WTC11 (cell line): Measurements from ENCODE around the gene CNN1.

Source experiments
- ATF3 ChIP-seq: sonication (generic); formaldehyde crosslinking; conservative IDR thresholded peaks from 2 replicates; pipeline ENCODE4 v1.8.1; 2022; ENCODE audit warnings: mild to moderate bottlenecking, missing genetic modification reagents
- CTCF ChIP-seq: fragments of 200-600 bp; IDR thresholded peaks from 2 replicates; pipeline ENCODE4 v1.8.0; 2022; ENCODE audit warnings: antibody characterized with exemption
- E2F5 ChIP-seq: sonication (generic); formaldehyde crosslinking; IDR thresholded peaks from 2 replicates; pipeline ENCODE4 v1.8.1; 2022; ENCODE audit warnings: mild to moderate bottlenecking, moderate library complexity, missing genetic modification reagents
- HMGXB4 ChIP-seq: sonication (generic); formaldehyde crosslinking; IDR thresholded peaks from 2 replicates; pipeline ENCODE4 v1.8.1; 2023; ENCODE audit warnings: mild to moderate bottlenecking, moderate library complexity, missing genetic modification reagents
- IRF2 ChIP-seq: sonication (generic); formaldehyde crosslinking; IDR thresholded peaks from 2 replicates; pipeline ENCODE4 v1.8.0; 2022; ENCODE audit warnings: low read depth, missing genetic modification reagents, borderline replicate concordance
- MAX ChIP-seq: sonication (generic); formaldehyde crosslinking; IDR thresholded peaks from 2 replicates; pipeline ENCODE4 v1.8.0; 2022; ENCODE audit warnings: mild to moderate bottlenecking, missing genetic modification reagents
- MLX ChIP-seq: sonication (generic); formaldehyde crosslinking; IDR thresholded peaks from 2 replicates; pipeline ENCODE4 v1.8.1; 2023; ENCODE audit warnings: mild to moderate bottlenecking, missing genetic modification reagents, moderate library complexity
- TEAD4 ChIP-seq: sonication (generic); formaldehyde crosslinking; IDR thresholded peaks from 2 replicates; pipeline ENCODE4 v1.8.0; 2022; ENCODE audit warnings: mild to moderate bottlenecking, missing genetic modification reagents

GRCh38 chr19:11570039-11570462 is 31.4 kb downstream of the CNN1 start:
- no peak for TF ChIP-seq CTCF
- TF ChIP-seq MLX = no peak
- no peak for TF ChIP-seq TEAD4
- no peak for TF ChIP-seq IRF2 (CRISPR knock-in tag)
- no peak for TF ChIP-seq HMGXB4 (CRISPR knock-in tag)
- no peak for TF ChIP-seq MAX (CRISPR knock-in tag)
- TF ChIP-seq E2F5 (CRISPR knock-in tag) = no peak
- TF ChIP-seq ATF3 (CRISPR knock-in tag) = no peak
